HepG2 (cell line): Measurements from ENCODE around the gene ZNF213. TPM values are rescaled to one million over a fixed set of nuclear protein-coding genes. Genes with fewer than 3 reads are reported as not detected.

Source experiments
- BCL6 ChIP-seq: IDR thresholded peaks from 2 replicates; pipeline ENCODE4 v1.6.1; 2016; ENCODE audit warnings: missing genetic modification reagents, missing compliant biosample characterization
- EED ChIP-seq: sonication (generic); formaldehyde crosslinking; IDR thresholded peaks from 2 replicates; pipeline ENCODE4 v1.5.0; 2020; ENCODE audit warnings: mild to moderate bottlenecking, missing genetic modification reagents
- GFI1 ChIP-seq: sonication (generic); formaldehyde crosslinking; IDR thresholded peaks from 2 replicates; pipeline ENCODE4 v1.5.0; 2020; ENCODE audit warnings: missing genetic modification reagents, mild to moderate bottlenecking, borderline replicate concordance
- GMEB1 ChIP-seq: sonication (generic); formaldehyde crosslinking; IDR thresholded peaks from 2 replicates; pipeline ENCODE4 v1.5.1; 2020; ENCODE audit warnings: missing genetic modification reagents, mild to moderate bottlenecking, borderline replicate concordance
- HINFP ChIP-seq: sonication (generic); formaldehyde crosslinking; IDR thresholded peaks from 2 replicates; pipeline ENCODE4 v1.4.0; 2020; ENCODE audit warnings: low read depth, mild to moderate bottlenecking, missing genetic modification reagents
- HOXA5 ChIP-seq: sonication (generic); formaldehyde crosslinking; IDR thresholded peaks from 2 replicates; pipeline ENCODE4 v1.4.0; 2020; ENCODE audit warnings: missing genetic modification reagents
- HOXA7 ChIP-seq: sonication (generic); formaldehyde crosslinking; IDR thresholded peaks from 2 replicates; pipeline ENCODE4 v1.8.1; 2022; ENCODE audit warnings: mild to moderate bottlenecking, missing genetic modification reagents, moderate library complexity
- KDM2A ChIP-seq: sonication (generic); formaldehyde crosslinking; IDR thresholded peaks from 2 replicates; pipeline ENCODE4 v1.4.0; 2020; ENCODE audit warnings: low read depth, missing genetic modification reagents, borderline replicate concordance
- KLF6 ChIP-seq: IDR thresholded peaks from 2 replicates; pipeline ENCODE4 v1.8.0; 2016; ENCODE audit warnings: missing biosample characterization, missing genetic modification reagents
- NFKBIZ ChIP-seq: IDR thresholded peaks from 2 replicates; pipeline ENCODE4 v1.6.1; 2018; ENCODE audit warnings: missing genetic modification reagents, missing compliant biosample characterization
- NR2F2 ChIP-seq: IDR thresholded peaks from 2 replicates; pipeline ENCODE4 v1.6.1; 2012; ENCODE audit warnings: low read depth, inconsistent platforms, borderline replicate concordance
- PHF8 ChIP-seq: sonication (generic); formaldehyde crosslinking; IDR thresholded peaks from 2 replicates; pipeline ENCODE4 v1.5.0; 2020; ENCODE audit warnings: missing genetic modification reagents
- POLR2A ChIP-seq, 2 experiments: IDR thresholded peaks; 2 replicates each; pipeline ENCODE4 v1.6.1; 2011; ENCODE audit warnings: low read depth in 2 of 2, low read length in 2 of 2, mild to moderate bottlenecking in 1 of 2, moderate library complexity in 1 of 2; ENCODE audit not compliant: insufficient read depth in 1 of 2
- POLR2AphosphoS2 ChIP-seq: IDR thresholded peaks from 2 replicates; pipeline ENCODE4 v1.6.1; 2011; ENCODE audit warnings: low read depth, low read length, improper control_type of control experiment
- SALL1 ChIP-seq: sonication (generic); formaldehyde crosslinking; IDR thresholded peaks from 2 replicates; pipeline ENCODE4 v1.8.0; 2022; ENCODE audit warnings: mild to moderate bottlenecking, missing genetic modification reagents
- SETDB1 ChIP-seq: sonication (generic); formaldehyde crosslinking; IDR thresholded peaks from 2 replicates; pipeline ENCODE4 v1.5.1; 2020; ENCODE audit warnings: missing genetic modification reagents, mild to moderate bottlenecking, borderline replicate concordance
- SIX1 ChIP-seq: sonication (generic); formaldehyde crosslinking; IDR thresholded peaks from 2 replicates; pipeline ENCODE4 v1.4.0; 2020; ENCODE audit warnings: missing genetic modification reagents, borderline replicate concordance
- TBP ChIP-seq: sonication (generic); formaldehyde crosslinking; IDR thresholded peaks from 2 replicates; pipeline ENCODE4 v1.5.0; 2020; ENCODE audit warnings: missing genetic modification reagents
- TERF1 ChIP-seq: sonication (generic); formaldehyde crosslinking; IDR thresholded peaks from 2 replicates; pipeline ENCODE4 v1.8.0; 2022; ENCODE audit warnings: mild to moderate bottlenecking, missing genetic modification reagents, moderate library complexity
- ZBTB25 ChIP-seq: IDR thresholded peaks from 2 replicates; pipeline ENCODE4 v1.6.1; 2018; ENCODE audit warnings: missing genetic modification reagents
- ZNF562 ChIP-seq: sonication (generic); formaldehyde crosslinking; IDR thresholded peaks from 2 replicates; pipeline ENCODE4 v1.8.0; 2022; ENCODE audit warnings: missing genetic modification reagents, borderline replicate concordance
- ZNF576 ChIP-seq: sonication (generic); formaldehyde crosslinking; IDR thresholded peaks from 2 replicates; pipeline ENCODE4 v1.4.0; 2020; ENCODE audit warnings: mild to moderate bottlenecking, missing genetic modification reagents
- ZNF639 ChIP-seq: conservative IDR thresholded peaks from 2 replicates; pipeline ENCODE4 v1.6.1; 2018; ENCODE audit warnings: missing genetic modification reagents
- ZSCAN31 ChIP-seq: sonication (generic); formaldehyde crosslinking; IDR thresholded peaks from 2 replicates; pipeline ENCODE4 v1.5.0; 2020; ENCODE audit warnings: low read depth, mild to moderate bottlenecking, missing genetic modification reagents
- polyA plus RNA-seq, 8 experiments: library from polyadenylated mRNA; depleted of rRNA in 3 of 8; stranded (reverse) in 7 of 8; unstranded in 1 of 8; fragments of >200 nt; fragmentation: Illumina TruSeq in 4 of 8; extraction: Trizol in 4 of 8; gene quantifications; 2 replicates each; pipeline versions ENCODE4 v1.2.1 to v1.2.3, GENCODE V29; 2011 to 2016; ENCODE audit warnings: low read depth in 4 of 8, missing spikeins in 1 of 8, mixed read lengths in 1 of 8; ENCODE audit not compliant: insufficient read depth in 1 of 8
- total RNA-seq, 5 experiments: library from RNA; depleted of rRNA; stranded (reverse); fragments of >200 nt; fragmentation: Illumina TruSeq; extraction: Trizol; gene quantifications; 2 replicates each; pipeline ENCODE4 v1.2.3, GENCODE V29; 2016; ENCODE audit warnings: low read depth in 1 of 5

Gene ZNF213
- total and polyA plus RNA-seq, 2 of the 13 experiments (the other 11 are each of a cell fraction or from before 2014, with no cell fraction given), result 0.59 to 0.97 TPM

GRCh38 chr16:3135126-3135715 is 392 bp downstream of the ZNF213 start (continued):
- TF ChIP-seq KLF6 (no peak; the same call in 1 of the 2 replicates), ZSCAN31 (no peak), SALL1 (peak; percentile 32; the same call in 1 of the 2 replicates), HOXA5 (CRISPR knock-in tag) (peak; percentile 64; the same call in 1 of the 2 replicates), ZNF576 (CRISPR knock-in tag) (no peak), ZBTB25 (0 out of 2 replicates have a peak, but pooled peaks have one; percentile 12), KDM2A (0 out of 2 replicates have a peak, but pooled peaks have one; percentile 7), SETDB1 (CRISPR knock-in tag) (no peak), HOXA7 (CRISPR knock-in tag) (no peak), SIX1 (CRISPR knock-in tag) (no peak), GFI1 (CRISPR knock-in tag) (peak; percentile 26; the same call in 1 of the 2 replicates), TBP (0 out of 2 replicates have a peak, but pooled peaks have one; percentile 76), NFKBIZ (no peak), POLR2AphosphoS2 (no peak), GMEB1 (CRISPR knock-in tag) (peak; percentile 8; the same call in 1 of the 2 replicates), NR2F2 (no peak), PHF8 (CRISPR knock-in tag) (peak; percentile 65; the same call in 1 of the 2 replicates), HINFP (CRISPR knock-in tag) (peak; percentile 36; the same call in 1 of the 2 replicates), BCL6 (peak; percentile 66), ZNF639 (no peak), ZNF562 (CRISPR knock-in tag) (no peak), TERF1 (CRISPR knock-in tag) (no peak), EED (CRISPR knock-in tag) (no peak), POLR2A (IDR thresholded peaks at IDR 0.05; ENCODE audit: insufficient read depth in 1 of 2, low read depth in 2 of 2, low read length in 2 of 2) (peak in 1 of 2 experiments; percentile 79; a peak in 2 of 4 replicates)
